ENCODE results near the gene ATAT1.

The ATAT1 gene

GRCh38 chr6:30626484-30627366, at the start of gene ATAT1:
Gene ATAT1 (plus strand): TSS chr6:30626874.
- in situ Hi-C loops (cut with MboI; ENCODE audit: low sequenced_read_pairs) = no loop called here

DNA sequence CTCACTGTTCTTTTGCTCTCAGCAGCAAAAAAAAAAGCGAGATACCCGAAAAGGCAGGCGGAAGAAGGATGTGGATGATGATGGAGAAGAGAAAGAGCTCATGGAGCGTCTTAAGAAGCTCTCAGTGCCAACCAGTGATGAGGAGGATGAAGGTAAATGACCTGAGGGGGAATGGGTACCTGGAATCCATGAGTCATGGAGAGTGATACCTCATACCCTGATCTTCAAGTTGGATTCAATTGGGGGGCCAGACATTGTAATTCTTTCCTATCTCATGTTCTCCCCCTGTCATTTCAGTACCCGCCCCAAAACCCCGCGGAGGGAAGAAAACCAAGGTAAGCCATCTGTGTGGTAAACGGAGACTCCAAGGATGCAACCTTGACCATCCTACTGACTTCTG, 48.6 kb upstream of the ATAT1 start:
- in situ Hi-C loops (cut with MboI; ENCODE audit: low sequenced_read_pairs) = no loop called here

DNA sequence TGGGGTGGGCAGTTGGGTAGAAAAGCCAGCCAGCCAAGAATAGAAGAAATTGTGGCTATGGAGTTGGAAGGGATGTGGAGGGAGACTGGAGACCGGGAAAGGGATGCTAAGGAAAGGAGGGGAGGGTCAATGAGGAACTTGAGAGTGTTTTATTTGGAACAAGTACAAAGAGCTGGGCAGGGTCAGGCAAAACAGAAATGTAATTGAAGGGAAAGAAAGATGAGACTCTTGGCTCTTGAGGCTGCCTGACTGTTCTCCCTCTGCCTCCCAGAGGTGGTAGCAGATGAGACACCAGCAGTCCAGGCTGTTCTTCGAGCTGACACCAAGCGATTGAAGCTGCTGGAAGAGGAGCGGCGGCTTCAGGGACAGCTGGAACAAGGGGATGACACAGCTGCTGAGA, 42.8 kb upstream of the ATAT1 start:
- in situ Hi-C loops (cut with MboI; ENCODE audit: low sequenced_read_pairs) = no loop called here

DNA sequence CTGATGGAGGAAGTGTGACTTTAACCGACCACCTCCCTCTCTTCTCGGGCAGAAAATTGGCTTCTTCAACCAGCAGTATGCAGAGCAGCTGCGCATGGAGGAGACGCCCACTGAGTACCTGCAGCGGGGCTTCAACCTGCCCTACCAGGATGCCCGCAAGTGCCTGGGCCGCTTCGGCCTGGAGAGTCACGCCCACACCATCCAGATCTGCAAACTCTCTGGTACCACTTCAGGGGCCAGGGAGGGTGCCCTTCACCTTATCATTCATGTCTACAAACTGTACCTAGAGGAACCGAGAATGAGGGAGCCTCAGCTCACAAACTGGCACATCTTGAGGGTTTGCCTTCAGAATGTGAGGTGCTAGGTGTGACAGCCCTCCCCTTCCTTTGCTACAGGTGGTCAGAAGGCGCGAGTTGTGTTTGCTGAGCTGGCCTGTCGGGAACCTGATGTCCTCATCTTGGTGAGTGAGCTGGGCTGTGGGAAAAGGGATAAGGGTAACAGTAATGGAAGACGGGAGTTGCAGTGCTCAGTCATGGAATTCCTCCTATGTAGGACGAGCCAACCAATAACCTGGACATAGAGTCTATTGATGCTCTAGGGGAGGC, 36.8 kb upstream of the ATAT1 start:
- in situ Hi-C loops (cut with MboI; ENCODE audit: low sequenced_read_pairs) = loop anchor here (10.0 kb wide), 1 partner anchor 105 kb away; the partner anchor contains the start of gene HLA-E

DNA sequence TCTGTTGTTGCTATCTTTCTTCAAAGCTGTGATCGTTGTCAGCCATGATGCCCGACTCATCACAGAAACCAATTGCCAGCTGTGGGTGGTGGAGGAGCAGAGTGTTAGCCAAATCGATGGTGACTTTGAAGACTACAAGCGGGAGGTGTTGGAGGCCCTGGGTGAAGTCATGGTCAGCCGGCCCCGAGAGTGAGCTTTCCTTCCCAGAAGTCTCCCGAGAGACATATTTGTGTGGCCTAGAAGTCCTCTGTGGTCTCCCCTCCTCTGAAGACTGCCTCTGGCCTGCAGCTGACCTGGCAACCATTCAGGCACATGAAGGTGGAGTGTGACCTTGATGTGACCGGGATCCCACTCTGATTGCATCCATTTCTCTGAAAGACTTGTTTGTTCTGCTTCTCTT, 36.2 kb upstream of the ATAT1 start:
- in situ Hi-C loops (cut with MboI; ENCODE audit: low sequenced_read_pairs) = loop anchor here (10.0 kb wide), 1 partner anchor 106 kb away; the partner anchor contains the start of gene HLA-E

DNA sequence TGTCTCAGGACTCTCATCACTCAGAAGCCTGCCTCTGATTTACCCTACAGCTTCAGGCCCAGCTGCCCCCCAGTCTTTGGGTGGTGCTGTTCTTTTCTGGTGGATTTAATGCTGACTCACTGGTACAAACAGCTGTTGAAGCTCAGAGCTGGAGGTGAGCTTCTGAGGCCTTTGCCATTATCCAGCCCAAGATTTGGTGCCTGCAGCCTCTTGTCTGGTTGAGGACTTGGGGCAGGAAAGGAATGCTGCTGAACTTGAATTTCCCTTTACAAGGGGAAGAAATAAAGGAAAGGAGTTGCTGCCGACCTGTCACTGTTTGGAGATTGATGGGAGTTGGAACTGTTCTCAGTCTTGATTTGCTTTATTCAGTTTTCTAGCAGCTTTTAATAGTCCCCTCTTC, 35.7 kb upstream of the ATAT1 start:
- in situ Hi-C loops (cut with MboI; ENCODE audit: low sequenced_read_pairs) = loop anchor here (10.0 kb wide), 1 partner anchor 106 kb away; the partner anchor contains the start of gene HLA-E

- in situ Hi-C loops (cut with MboI; ENCODE audit: low sequenced_read_pairs) = loop anchor here (10.0 kb wide), 1 partner anchor 107 kb away; the partner anchor contains the start of gene HLA-E
Observed at GRCh38 chr6:30592287-30592686, 34.4 kb upstream of the ATAT1 start.

DNA sequence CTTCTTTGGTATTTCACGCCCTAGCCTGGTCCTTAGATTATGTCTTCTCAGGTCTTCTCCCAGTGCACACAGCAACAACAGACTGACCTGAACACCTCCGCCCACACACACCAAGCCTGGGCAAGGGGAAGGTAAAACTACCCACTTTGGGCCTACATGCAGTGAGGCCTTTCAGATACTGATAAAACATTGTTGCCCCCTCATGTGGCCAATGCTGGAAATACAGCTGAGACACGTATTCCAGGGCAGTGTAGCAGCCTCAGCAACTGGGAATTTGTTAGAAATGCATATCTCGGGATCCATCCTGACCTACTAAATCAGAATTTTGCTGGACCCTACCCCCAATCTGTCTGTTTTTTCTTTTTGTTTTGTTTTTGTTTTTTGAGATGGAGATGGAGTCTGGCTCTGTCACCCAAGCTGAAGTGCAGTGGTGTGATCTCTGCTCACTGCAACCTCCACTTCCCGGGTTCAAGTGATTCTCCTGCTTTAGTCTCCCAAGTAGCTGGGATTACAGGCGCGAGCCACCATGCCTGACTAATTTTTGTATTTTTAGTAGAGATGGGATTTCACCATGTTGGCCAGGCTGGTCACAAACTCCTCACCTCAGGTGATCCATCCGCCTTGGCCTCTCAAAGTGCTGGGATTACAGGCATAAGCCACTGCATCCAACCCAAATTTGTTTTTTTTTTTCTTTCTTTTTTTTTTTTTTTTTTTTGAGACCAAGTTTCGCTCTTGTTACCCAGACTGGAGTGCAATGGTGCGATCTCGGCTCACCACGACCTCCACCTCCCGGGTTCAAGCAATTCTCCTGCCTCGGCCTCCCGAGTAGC, 29.1 kb upstream of the ATAT1 start:
- in situ Hi-C loops (cut with MboI; ENCODE audit: low sequenced_read_pairs) = loop anchor here (10.0 kb wide), 1 partner anchor 113 kb away; the partner anchor contains the start of gene HLA-E

GRCh38 chr6:30598912-30599624, 27.6 kb upstream of the ATAT1 start:
- in situ Hi-C loops (cut with MboI; ENCODE audit: low sequenced_read_pairs) = loop anchor here (10.0 kb wide), 1 partner anchor 114 kb away; the partner anchor contains the start of gene HLA-E

DNA sequence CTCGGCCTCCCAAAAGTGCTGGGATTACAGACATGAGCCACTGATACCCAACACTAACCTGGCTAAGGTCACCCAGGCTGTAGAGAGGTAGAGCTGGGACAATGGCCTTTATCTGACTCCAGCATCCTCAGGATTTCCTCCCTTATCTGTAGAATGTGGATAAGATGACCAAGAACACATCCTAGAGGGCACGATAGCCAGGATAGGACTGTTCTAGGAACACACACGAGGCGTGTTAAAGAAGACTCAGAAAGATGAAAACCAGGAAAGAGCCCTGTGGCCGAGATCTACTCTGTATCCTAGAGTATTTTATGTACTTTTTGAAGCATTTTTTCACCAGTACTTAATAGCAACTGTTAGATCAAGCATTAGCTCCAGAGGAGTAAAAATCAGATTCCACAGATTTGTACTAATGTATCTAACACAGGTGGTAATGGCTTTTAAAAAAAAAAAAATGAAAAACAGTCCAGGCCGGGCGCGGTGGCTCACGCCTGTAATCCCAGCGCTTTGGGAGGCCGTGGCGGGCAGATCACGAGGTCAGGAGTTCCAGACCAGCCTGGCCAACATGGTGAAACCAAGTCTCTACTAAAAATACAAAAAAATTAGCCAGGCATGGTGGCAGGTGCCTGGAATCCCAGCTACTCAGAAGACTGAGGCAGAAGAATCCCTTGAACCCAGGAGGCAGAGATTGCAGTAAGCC, 26.9 kb upstream of the ATAT1 start:
- in situ Hi-C loops (cut with MboI; ENCODE audit: low sequenced_read_pairs) = loop anchor here (10.0 kb wide), 1 partner anchor 115 kb away; the partner anchor contains the start of gene HLA-E

GRCh38 chr6:30600451-30600961, 26.2 kb upstream of the ATAT1 start:
- in situ Hi-C loops (cut with MboI; ENCODE audit: low sequenced_read_pairs) = no loop called here

DNA sequence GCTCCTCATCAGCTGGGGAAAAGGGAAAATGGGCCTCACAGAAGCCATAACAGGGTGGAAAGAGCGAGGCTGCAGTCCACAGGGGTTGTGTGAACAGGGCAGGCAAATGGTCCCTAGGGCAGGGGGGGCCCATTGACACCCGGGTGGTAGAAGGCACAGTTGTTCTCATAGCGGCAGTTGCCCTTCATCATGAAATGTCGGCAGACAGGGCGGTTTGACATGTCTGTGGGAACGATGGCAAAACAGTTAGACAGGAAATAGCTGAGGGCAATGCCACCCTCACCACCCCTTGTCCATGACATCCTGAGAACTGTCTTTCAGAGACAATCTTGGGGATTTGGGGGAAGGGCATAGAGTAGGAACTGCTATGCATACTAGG, 25.2 kb upstream of the ATAT1 start:
- in situ Hi-C loops (cut with MboI; ENCODE audit: low sequenced_read_pairs) = no loop called here

GRCh38 chr6:30601815-30602641, 24.6 kb upstream of the ATAT1 start:
- in situ Hi-C loops (cut with MboI; ENCODE audit: low sequenced_read_pairs) = no loop called here

DNA sequence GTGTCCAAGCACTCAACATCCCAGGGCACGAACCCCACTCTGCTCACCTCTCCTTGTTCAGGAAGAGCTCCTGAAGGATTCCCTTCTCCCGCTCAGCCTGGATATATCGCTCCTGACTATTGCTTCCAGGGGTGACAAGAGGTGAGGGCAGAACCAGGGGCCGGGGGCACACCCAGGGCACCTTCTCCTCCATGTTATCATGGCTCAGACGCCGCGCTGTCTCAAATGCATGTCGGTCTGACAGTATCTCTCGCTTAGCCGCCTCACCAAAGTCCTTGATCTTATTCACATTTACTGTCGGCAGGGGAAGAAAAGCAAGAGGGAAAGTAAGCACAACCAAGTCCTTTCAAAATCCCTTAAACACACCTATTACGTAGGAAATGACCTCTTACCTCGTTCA, 22.7 kb upstream of the ATAT1 start:
- in situ Hi-C loops (cut with MboI; ENCODE audit: low sequenced_read_pairs) = no loop called here

- in situ Hi-C loops (cut with MboI; ENCODE audit: low sequenced_read_pairs) = no loop called here
Observed at GRCh38 chr6:30610065-30610464, 16.6 kb upstream of the ATAT1 start.

GRCh38 chr6:30611150-30611855, 15.4 kb upstream of the ATAT1 start:
- in situ Hi-C loops (cut with MboI; ENCODE audit: low sequenced_read_pairs) = no loop called here

GRCh38 chr6:30611856-30612194, 14.8 kb upstream of the ATAT1 start:
- in situ Hi-C loops (cut with MboI; ENCODE audit: low sequenced_read_pairs) = no loop called here

GRCh38 chr6:30612213-30612612, 14.5 kb upstream of the ATAT1 start:
- in situ Hi-C loops (cut with MboI; ENCODE audit: low sequenced_read_pairs) = no loop called here

All from HL-60/S4 treated with phorbol 12-myristate 13-acetate at 8.2 ng/mL for 4 days and 3 days (cell line).